A673 (cell line): Measurements from ENCODE around the gene PAK3. TPM values are rescaled to one million over a fixed set of nuclear protein-coding genes. Genes with fewer than 3 reads are reported as not detected.

Experiments used
- Bru-seq: library from RNA; stranded (reverse); fragments of 400-500 nt; gene quantifications from one replicate; lab custom pipeline; 2021; lab: Mats Ljungman, UMichigan
- BruChase-seq, 2 experiments: library from RNA; stranded (reverse); fragments of 400-500 nt; gene quantifications; one replicate each; lab custom pipeline; 2021; lab: Mats Ljungman, UMichigan
- BruUV-seq: library from RNA; stranded (reverse); fragments of 400-500 nt; replicated peaks from 2 replicates; lab custom pipeline; 2021; lab: Mats Ljungman, UMichigan
- CTCF ChIA-PET: fragments of 300-600 bp; sonication (Branson Sonifier 250); formaldehyde crosslinking; loops from one replicate; lab custom pipeline; 2022; ENCODE audit warnings: antibody characterized with exemption; lab: Charles Lee
- POLR2A ChIA-PET: fragments of 300-600 bp; sonication (Branson Sonifier 250); formaldehyde crosslinking; loops from one replicate; lab custom pipeline; 2022; ENCODE audit warnings: antibody characterized with exemption; ENCODE audit not compliant: low non-redundant PET; lab: Charles Lee
- DNase-seq: peaks from one replicate; pipeline ENCODE4 v3.0.0-alpha.2; 2015; ENCODE audit warnings: low spot score
- H3K27ac ChIP-seq: fragments of 200-600 bp; sonication (generic); 2 replicates; pipeline ENCODE4 v1.5.1; 2016; ENCODE audit warnings: mixed run types, low read depth, mild to moderate bottlenecking, mixed read lengths, antibody characterized with exemption, low read length; ENCODE audit not compliant: poor library complexity, severe bottlenecking
- H3K27me3 ChIP-seq: fragments of 200-600 bp; sonication (generic); replicated peaks from 2 replicates; pipeline ENCODE4 v1.6.1; 2017; ENCODE audit warnings: mixed run types, low read depth, mild to moderate bottlenecking, mixed read lengths, antibody characterized with exemption, low read length; ENCODE audit not compliant: insufficient read depth, poor library complexity
- H3K36me3 ChIP-seq: fragments of 200-600 bp; sonication (generic); 2 replicates; pipeline ENCODE4 v1.6.1; 2016; ENCODE audit warnings: mixed run types, mild to moderate bottlenecking, mixed read lengths, antibody characterized with exemption, low read length; ENCODE audit not compliant: insufficient read depth, poor library complexity, severe bottlenecking
- H3K4me1 ChIP-seq: fragments of 200-600 bp; sonication (generic); 2 replicates; pipeline ENCODE4 v1.6.1; 2017; ENCODE audit warnings: mixed run types, mild to moderate bottlenecking, mixed read lengths, antibody characterized with exemption, low read length; ENCODE audit not compliant: insufficient read depth, poor library complexity, severe bottlenecking
- H3K4me3 ChIP-seq: fragments of 200-600 bp; sonication (generic); 2 replicates; pipeline ENCODE4 v1.5.1; 2016; ENCODE audit warnings: low read depth, mixed run types, mild to moderate bottlenecking, mixed read lengths, low read length; ENCODE audit not compliant: poor library complexity, severe bottlenecking
- H3K9me3 ChIP-seq: fragments of 200-600 bp; sonication (generic); 2 replicates; pipeline ENCODE4 v1.6.1; 2016; ENCODE audit warnings: mixed run types, low read depth, mild to moderate bottlenecking, mixed read lengths, antibody characterized with exemption, low read length; ENCODE audit not compliant: poor library complexity, severe bottlenecking
- EZH2 ChIP-seq: fragments of 200-600 bp; sonication (generic); IDR thresholded peaks from 2 replicates; pipeline ENCODE4 v1.6.1; 2017; ENCODE audit warnings: borderline replicate concordance, low read depth, mild to moderate bottlenecking, mixed read lengths, antibody characterized with exemption, low read length; ENCODE audit not compliant: poor library complexity, severe bottlenecking
- intact Hi-C: fragments of 100-400 bp; cut with micrococcal nuclease; formaldehyde crosslinking; loops from one replicate; pipeline ENCODE4 v1.10.0; 2022; ENCODE audit not compliant: unreplicated experiment
- long read RNA-seq: library from polyadenylated mRNA; stranded (forward); transcript quantifications from one replicate; pipeline ENCODE4 v2.0.0, GENCODE V29; 2022
- total RNA-seq: library from RNA; stranded (reverse); gene quantifications from 2 replicates; pipeline ENCODE4 v1.2.3, GENCODE V29; 2021
- TF ChIP-seq, protein P1 (sequence below): fragments of 300-800, 200-600 bp; sonication (generic); conservative IDR thresholded peaks from 2 replicates; pipeline ENCODE4 v1.5.1; 2017; ENCODE audit warnings: low read depth, mild to moderate bottlenecking, antibody characterized with exemption, low read length, moderate library complexity, mixed read lengths

PAK3 gene
- total RNA-seq (0.61 TPM in 1 of 2 replicates, not detected in the other), Bru-seq, nascent RNA (percentile 10 among the genes with signal in this experiment), BruChase-seq, experiment 1, labeled RNA remaining after a 2-hour chase (percentile 13 among the genes with signal in this experiment), BruChase-seq, experiment 2, labeled RNA remaining after a 6-hour chase (percentile 17 among the genes with signal in this experiment)
- long read RNA-seq, partial matches to known transcripts: 0 of 2 reads
- long read RNA-seq, other reads (novel, unspliced or antisense): 2 of 2 reads

DNA sequence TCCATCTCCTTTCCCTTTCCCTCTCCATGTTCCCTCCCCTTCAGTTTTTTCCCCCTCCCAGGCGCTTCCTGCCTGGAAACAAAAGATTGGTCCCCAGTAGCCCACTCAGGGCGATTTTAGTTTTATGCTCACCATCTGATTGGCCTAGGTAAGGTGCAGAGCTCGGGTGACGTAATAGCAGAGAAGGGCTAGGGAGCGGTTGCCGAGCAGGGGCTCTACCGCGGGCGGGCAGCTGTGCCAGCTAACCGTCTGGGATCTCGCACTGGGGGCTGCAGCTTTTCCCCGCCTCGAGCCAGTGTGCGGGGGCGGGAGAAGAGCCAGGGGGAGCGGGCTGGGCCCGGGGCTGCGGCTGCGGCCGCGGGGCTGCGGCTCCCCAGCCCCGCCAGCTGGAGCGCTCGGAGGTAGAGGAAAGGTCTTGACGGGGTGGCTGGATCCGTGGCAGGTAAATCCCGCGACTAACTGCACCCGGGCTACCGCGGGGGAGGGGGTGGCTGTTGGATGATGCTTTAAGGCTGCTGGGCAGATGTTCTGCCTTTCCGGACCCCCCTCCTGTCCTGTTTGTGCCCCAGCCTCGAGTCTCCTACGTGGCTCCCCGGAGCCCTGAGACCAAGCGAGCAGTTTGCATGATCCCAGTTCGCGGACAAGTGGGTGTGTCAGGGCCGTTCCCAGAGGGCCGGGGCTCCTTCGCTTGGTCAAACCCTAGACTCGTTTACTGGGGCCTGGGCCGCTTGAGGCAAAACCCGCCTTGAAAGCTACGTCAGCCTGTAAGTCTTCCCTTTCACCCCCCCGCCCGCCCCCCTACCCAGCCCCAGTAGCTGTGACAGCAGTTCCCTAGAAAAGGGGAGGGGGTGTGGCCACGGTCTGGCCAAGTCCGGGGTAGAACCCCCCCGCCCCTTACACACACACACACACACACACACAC lies at the start of gene PAK3:
TSS of gene PAK3 (plus strand) at position 218 of the 922 bp plus-strand sequence. CDS start 26,913 bp downstream, outside the sequence.
- no peaks in the 10 kb centered on the region for H3K9me3 ChIP-seq
- H3K27me3 ChIP-seq: peaks cover 28% of the 10 kb centered on the region
- DNase-seq: peak; percentile 50
- no TSS peak for BruUV-seq
- no peaks in the 10 kb centered on the region for H3K4me1 ChIP-seq
- TF ChIP-seq, protein P1, sequence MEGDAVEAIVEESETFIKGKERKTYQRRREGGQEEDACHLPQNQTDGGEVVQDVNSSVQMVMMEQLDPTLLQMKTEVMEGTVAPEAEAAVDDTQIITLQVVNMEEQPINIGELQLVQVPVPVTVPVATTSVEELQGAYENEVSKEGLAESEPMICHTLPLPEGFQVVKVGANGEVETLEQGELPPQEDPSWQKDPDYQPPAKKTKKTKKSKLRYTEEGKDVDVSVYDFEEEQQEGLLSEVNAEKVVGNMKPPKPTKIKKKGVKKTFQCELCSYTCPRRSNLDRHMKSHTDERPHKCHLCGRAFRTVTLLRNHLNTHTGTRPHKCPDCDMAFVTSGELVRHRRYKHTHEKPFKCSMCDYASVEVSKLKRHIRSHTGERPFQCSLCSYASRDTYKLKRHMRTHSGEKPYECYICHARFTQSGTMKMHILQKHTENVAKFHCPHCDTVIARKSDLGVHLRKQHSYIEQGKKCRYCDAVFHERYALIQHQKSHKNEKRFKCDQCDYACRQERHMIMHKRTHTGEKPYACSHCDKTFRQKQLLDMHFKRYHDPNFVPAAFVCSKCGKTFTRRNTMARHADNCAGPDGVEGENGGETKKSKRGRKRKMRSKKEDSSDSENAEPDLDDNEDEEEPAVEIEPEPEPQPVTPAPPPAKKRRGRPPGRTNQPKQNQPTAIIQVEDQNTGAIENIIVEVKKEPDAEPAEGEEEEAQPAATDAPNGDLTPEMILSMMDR: no peak
- no peak for TF ChIP-seq EZH2
- POLR2A ChIA-PET: no interaction called here
- H3K4me3 ChIP-seq: peak within 1 kb of the TSS; percentile 38
- intact Hi-C loops: loop anchor here (2.0 to 10.0 kb wide), 3 partner anchors 149 to 644 kb away; no protein-coding TSS in a partner anchor
- no peaks in the 10 kb centered on the region for H3K36me3 ChIP-seq
- no peak within 1 kb of the TSS for H3K27ac ChIP-seq
- CTCF ChIA-PET: interaction anchor here (0.5 kb wide), 1 partner anchor 57 kb away, joined by 6 read pairs; no protein-coding TSS in a partner anchor

DNA sequence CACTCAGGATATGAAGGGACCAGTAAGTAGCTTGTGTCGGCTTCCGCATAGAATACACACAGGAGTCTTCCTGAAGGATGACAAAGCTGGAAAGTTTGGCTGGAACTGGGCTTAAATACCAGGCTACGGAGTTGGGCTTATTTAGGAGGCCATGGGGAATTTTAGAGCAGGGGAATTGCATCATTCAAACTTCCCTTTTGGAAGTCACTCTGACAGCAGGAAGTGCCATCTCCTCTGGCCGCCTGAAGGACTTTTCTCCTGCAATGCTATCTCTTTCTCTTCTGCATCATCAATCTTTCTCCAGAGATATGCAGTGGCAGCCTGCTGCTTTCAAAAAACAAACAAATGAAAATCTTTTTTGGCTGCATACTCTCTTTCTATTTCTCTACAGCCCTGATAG lies 48.4 kb upstream of the PAK3 start:
- no peaks in the 10 kb centered on the region for H3K27me3 ChIP-seq
- no peaks in the 10 kb centered on the region for H3K36me3 ChIP-seq
- ChIA-PET CTCF (no interaction called here), POLR2A (no interaction called here)
- TF ChIP-seq, protein P1: no peak
- no peak for TF ChIP-seq EZH2
- no peak for DNase-seq
- BruUV-seq: no TSS peak
- H3K4me1 ChIP-seq: no peaks in the 10 kb centered on the region
- intact Hi-C loops: no loop called here
- no peak overlapping the region for H3K4me3 ChIP-seq
- H3K27ac ChIP-seq: no peak overlapping the region
- no peaks in the 10 kb centered on the region for H3K9me3 ChIP-seq

DNA sequence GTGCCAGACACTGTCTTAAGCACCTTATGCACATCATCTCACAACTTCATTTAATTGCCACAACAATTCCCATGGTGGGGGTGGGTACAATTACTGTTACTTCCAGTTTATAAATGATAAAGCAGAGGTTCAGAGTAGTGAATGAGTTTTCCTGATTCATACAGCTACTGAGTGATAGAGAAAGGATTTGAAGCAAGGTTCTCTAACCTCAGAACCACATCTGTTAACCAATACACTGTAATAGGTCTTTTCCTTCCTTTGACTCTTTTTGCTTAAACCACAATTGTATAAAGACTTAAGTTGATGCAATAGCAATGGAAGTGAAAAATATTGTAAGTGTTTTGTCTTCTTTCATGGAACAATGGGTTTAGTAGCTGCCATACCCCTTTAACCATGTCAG lies 43.5 kb upstream of the PAK3 start:
- H3K27ac ChIP-seq: no peak overlapping the region
- H3K4me3 ChIP-seq: no peak overlapping the region
- ChIA-PET POLR2A (no interaction called here), CTCF (no interaction called here)
- BruUV-seq: no TSS peak
- no peak for TF ChIP-seq EZH2
- TF ChIP-seq, protein P1: no peak
- intact Hi-C loops: no loop called here
- H3K9me3 ChIP-seq: no peaks in the 10 kb centered on the region
- no peaks in the 10 kb centered on the region for H3K27me3 ChIP-seq
- no peaks in the 10 kb centered on the region for H3K4me1 ChIP-seq
- no peaks in the 10 kb centered on the region for H3K36me3 ChIP-seq
- DNase-seq: no peak
